Ovary (tissue), 3 donors: Measurements from ENCODE around the gene ARHGEF9.

ENCODE experiments used
- EP300 ChIP-seq: sonication (generic); formaldehyde crosslinking; IDR thresholded peaks from one replicate; pipeline ENCODE4 v1.6.1; 2017; ENCODE audit warnings: antibody characterized with exemption
- POLR2A ChIP-seq: fragments of 450-650 bp; IDR thresholded peaks from one replicate; pipeline ENCODE4 v1.6.1; 2017; ENCODE audit warnings: antibody characterized with exemption, mild to moderate bottlenecking, moderate library complexity
- TF ChIP-seq, protein P1 (sequence below), 3 donors: fragments of 450-650 bp in 2 of 3; fragments of 200-600 bp in 1 of 3; IDR thresholded peaks; one replicate each; pipeline versions ENCODE4 v1.5.1 to v1.8.0; 2016 to 2022; ENCODE audit warnings: antibody characterized with exemption in 3 of 3, mild to moderate bottlenecking in 1 of 3
- donor health status: DM: no; HTN: no; CAD: no.

DNA sequence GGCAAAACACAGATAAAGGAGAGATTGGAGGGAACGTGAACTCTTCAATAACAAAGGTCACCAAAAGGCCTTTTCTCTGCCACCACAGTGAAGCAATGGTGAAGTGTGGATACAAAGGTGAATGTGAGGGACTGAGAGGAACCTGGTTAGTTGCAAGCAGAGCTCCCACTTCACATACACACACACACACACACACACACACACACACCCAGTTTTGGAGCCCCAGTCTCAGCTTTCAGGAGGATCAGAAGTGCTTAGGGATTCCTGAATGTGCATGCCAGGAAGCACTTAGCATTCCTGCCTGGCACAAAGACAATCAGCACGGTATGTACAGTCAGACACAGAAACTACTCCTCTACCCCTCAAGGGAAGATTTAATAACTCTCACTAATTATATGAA lies 71.5 kb downstream of the ARHGEF9 start:
- TF ChIP-seq, protein P1, sequence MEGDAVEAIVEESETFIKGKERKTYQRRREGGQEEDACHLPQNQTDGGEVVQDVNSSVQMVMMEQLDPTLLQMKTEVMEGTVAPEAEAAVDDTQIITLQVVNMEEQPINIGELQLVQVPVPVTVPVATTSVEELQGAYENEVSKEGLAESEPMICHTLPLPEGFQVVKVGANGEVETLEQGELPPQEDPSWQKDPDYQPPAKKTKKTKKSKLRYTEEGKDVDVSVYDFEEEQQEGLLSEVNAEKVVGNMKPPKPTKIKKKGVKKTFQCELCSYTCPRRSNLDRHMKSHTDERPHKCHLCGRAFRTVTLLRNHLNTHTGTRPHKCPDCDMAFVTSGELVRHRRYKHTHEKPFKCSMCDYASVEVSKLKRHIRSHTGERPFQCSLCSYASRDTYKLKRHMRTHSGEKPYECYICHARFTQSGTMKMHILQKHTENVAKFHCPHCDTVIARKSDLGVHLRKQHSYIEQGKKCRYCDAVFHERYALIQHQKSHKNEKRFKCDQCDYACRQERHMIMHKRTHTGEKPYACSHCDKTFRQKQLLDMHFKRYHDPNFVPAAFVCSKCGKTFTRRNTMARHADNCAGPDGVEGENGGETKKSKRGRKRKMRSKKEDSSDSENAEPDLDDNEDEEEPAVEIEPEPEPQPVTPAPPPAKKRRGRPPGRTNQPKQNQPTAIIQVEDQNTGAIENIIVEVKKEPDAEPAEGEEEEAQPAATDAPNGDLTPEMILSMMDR (IDR thresholded peaks at IDR 0.05): no peak
- TF ChIP-seq EP300 (no peak), POLR2A (no peak)
